SHP77 (cell line): ENCODE results near the gene TMEM95.
A peak's percentile ranks its signal among the peaks of the same experiment; 100 is the strongest.

ENCODE experiments used
- DNase-seq, 2 experiments: peaks; one replicate each; lab custom pipeline; 2025; lab: John Stamatoyannopoulos, UW

The TMEM95 gene

DNA sequence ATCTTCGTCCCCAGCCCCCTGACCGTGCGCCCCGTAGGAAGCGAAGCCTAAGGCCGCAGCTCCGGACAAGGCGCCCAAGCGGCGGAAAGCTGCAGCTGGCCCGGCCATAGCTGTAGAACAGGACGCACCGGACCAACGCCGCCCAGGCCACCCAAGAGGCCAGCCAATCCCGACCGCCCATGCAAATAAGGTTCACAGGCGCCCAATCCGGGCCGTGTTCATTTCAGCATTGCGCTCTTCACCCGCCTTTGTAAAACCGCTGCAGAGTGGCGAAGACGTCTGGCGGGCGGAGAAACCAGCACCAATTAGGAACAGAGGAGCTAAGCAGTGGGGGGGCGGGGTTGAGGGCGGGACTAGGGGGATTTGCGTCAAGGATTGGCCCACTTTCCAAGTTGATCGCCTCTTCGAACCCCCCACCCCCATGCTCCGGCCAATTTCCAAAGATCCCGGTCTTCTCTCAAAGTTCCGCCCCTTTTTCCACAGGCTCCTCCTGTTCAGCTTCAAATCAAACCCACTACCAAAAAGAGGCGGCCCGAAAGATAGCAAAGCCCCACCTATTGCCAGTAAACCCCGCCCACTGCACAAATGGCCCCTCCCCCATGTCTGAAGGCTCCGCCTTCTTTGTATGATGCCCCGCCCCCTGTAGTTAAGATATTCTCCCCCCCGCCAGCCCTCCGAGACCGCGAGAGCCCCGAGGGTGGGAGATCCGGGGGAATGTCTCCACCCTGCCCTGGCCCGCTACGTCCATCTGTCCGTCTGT is 49.2 kb downstream of the TMEM95 start, which contains the start of gene TMEM256:
TMEM256 (minus strand) TSS at position 121 of the 760 bp plus-strand sequence; CDS start at position 108, 13 bp downstream.
- peak; percentile 100 for DNase-seq

DNA sequence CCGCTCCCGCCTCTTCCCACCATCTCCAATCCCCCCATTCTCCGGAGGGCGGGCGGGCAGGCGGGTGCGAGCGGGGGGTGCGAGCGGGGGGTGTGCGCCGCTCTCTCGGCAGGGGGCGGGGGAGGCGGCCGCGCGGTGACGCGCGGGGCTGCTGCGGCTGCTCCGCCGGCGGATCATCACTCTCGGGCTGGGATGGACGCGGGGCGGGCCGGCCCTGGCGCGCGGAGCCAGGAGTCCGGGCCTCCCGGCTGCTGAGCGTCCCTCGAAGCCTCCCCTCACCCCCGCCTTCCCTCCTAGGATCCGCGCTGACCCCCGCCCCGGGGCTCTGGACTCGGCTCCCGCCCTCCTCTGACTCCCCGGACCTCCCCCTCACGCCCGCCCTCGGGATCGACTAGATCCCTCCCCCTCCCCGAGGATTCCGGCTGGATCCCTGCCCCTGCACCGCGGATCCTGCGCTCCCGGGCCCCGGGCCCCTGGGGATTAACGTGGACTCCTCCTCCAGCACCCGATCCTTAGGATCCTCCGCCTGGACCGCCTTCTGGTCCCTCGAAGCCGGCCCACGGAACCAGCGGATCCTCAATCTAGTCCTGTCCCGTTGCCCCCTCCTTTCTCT is 49.9 kb downstream of the TMEM95 start:
- no peak for DNase-seq

DNA sequence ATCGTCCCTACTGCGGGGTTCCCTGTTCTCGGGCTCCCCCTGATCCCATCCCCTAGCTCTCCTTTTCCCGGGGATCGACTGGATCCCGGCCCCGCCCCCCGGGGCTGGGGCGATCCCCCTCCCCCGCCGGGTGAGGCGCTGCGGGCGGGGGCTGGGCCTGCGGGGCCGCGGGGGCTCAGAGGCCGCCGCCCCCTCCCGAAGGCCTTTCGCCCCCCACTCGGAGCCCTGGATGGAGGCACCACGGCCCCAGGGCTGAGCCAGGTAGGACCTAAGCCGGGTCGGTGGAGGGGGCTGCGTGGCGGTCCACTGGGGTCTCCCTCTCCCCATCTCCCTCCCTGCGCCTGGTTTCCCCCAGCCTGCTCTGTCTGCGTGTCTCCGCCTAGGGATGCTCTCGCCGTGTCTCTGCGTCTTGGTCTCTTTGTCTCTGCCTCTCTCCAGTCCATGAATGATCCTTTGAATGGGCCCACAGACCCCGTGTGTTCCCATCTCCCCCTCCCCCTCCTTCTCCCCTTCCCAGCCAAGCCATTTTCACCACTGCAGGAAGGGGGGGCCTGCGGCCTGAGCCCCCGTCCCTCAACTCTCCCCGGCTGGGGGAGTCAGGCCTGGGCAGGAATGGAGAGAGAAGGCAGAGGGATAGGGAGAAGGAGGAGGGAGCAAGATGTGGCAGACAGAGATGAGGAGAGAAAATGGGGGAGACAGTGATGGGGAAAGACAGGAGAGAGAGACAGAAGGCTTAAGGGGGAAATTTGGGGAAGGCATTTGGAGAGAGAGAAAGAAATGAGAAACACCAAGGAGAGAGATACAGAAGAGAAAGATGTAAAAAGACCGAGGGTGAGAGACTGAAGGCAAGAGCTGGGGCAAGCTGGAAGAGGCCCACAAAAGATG is 50.6 kb downstream of the TMEM95 start:
- no peak for DNase-seq

DNA sequence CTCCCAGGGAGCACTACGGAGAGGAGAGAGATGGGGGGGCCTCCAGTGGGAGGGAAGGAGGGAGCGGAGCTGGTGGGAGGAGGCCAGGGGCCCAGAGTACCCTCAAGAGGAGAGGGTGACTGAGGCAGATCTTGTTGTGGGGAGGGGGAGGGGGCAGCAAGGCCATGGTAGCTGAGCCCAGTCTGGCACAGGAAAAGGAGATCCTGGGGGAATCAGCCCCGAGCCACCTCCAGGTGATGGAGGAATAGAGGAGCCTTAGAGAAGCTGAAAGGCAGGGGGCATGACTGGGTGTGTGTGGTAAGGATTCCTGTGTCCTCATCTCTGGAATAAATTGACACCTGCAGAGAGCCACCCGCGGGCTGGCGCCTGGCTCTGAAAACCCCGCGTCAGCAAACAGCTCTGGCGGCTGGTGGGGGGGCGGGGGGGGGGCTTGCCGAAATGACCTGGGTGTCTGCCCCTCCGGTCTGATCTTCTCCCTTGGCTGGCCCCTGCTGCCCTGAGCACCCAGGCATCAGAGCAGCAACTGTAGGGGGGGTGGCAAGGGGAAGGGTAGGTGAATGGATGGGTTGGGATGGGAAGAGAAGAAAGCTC is 51.4 kb downstream of the TMEM95 start:
- DNase-seq = no peak
